Activated CD8-positive, alpha-beta memory T cell treated with anti-CD3 and anti-CD28 coated beads, Interleukin-2, amount 10 ng/mL, durations not matched to agents 7 days and 5 days (primary cell): ENCODE data around the gene NARS2. TPM values are rescaled to one million over a fixed set of nuclear protein-coding genes. Genes with fewer than 3 reads are reported as not detected.
A peak's percentile ranks its signal among the peaks of the same experiment; 100 is the strongest.

Source experiments
- ATAC-seq: fragments of 150-1000 bp; cut with Tn5 transposase; one replicate; pipeline ENCODE4 v1.10.0; 2021; ENCODE audit warnings: moderate library complexity
- CTCF ChIA-PET: fragments of 350-600 bp; sonication (Branson Sonifier 250); formaldehyde crosslinking; loops from one replicate; lab custom pipeline; 2021; ENCODE audit warnings: antibody characterized with exemption; lab: Charles Lee
- DNase-seq: peaks from one replicate; pipeline ENCODE4 v3.0.0-alpha.2; 2020
- H3K27ac Mint-ChIP-seq: one replicate; pipeline ENCODE4 v1.8.0; 2021; ENCODE audit warnings: mild to moderate bottlenecking, mixed read lengths
- H3K27me3 Mint-ChIP-seq: one replicate; pipeline ENCODE4 v1.8.0; 2021; ENCODE audit warnings: mixed read lengths
- H3K36me3 Mint-ChIP-seq: one replicate; pipeline ENCODE4 v1.8.0; 2021; ENCODE audit warnings: mild to moderate bottlenecking, mixed read lengths
- H3K4me1 Mint-ChIP-seq: one replicate; pipeline ENCODE4 v1.8.0; 2021; ENCODE audit warnings: mixed read lengths
- H3K4me3 Mint-ChIP-seq: one replicate; pipeline ENCODE4 v1.8.0; 2021; ENCODE audit warnings: mild to moderate bottlenecking, moderate library complexity, mixed read lengths
- H3K9me3 Mint-ChIP-seq: one replicate; pipeline ENCODE4 v1.8.0; 2022; ENCODE audit warnings: low read depth, mixed read lengths
- total RNA-seq, 2 experiments: library from RNA; stranded (reverse); gene quantifications; one replicate each; pipeline ENCODE4 v1.2.3, GENCODE V29; 2021

Gene NARS2
- total RNA-seq, 2 experiments from 2014 or later = 20.0 TPM

DNA sequence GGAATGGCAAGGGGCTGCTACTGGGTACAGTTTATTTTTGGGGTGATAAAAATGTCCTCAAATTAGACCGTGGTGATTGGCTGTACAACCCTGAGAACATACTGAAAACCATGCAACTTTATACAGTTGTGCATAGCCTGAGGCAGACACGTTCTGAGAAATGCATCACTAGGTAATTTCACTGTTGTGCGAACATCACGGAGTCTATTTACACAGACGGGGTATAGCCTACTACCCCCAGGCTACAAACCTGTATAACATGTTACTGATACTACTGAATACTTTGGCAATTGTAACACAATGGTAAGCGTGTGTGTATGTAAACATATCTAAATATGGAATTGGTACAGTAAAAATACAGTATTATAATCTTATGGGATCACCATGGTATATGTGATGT lies 23.6 kb downstream of the NARS2 start:
- Mint-ChIP-seq H3K4me3 (no peak overlapping the region), H3K4me1 (peaks cover 20% of the 10 kb centered on the region), H3K9me3 (no peaks in the 10 kb centered on the region), H3K27me3 (no peaks in the 10 kb centered on the region), H3K36me3 (peaks cover 25% of the 10 kb centered on the region), H3K27ac (no peak overlapping the region)
- DNase-seq = no peak
- CTCF ChIA-PET = interaction anchor here (1.0 kb wide), 1 partner anchor 13 kb away, joined by 3 read pairs; no protein-coding TSS in a partner anchor
- ATAC-seq = no peak

DNA sequence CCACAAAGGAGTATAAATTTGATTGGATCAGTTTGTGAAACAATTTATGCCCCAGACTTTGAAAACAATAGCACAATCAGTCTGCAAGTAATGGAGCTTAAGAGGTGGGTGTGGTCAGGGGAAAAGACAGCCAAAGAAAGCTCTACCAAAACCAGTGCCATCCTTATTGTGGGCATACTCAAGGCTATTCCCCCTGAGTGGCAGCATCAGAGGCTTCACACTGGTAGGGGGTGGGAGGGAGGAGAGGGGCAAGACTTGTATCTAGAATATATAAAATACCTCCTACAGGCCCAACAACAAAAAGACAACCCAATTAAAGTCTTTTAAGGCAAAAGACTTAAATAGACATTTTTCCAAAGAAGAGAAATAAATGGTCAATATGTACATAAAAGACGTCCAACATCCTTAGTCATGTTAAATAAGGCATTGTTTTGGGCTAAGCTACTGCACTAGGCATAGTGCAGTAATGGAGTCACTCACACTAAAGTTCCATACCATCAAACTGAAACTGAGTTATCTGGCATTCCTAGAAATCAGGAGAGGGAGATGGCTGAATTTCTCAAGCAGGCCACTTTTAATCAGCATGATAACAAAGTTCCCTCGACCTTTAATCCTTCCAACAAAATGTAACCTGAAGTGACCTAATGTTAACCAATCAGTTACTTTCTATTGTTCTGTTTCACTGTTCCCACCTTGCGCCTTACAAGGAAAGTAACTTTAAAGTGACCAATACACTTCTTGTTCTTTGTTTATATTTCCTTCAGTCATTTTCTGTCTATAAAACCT lies 24.8 kb downstream of the NARS2 start:
- Mint-ChIP-seq H3K27me3 (no peaks in the 10 kb centered on the region), H3K4me3 (no peak overlapping the region)
- CTCF ChIA-PET = interaction anchor here (1.0 to 1.5 kb wide), 4 partner anchors 15 to 134 kb away, joined by 3 to 5 read pairs (median 3); no protein-coding TSS in a partner anchor

DNA sequence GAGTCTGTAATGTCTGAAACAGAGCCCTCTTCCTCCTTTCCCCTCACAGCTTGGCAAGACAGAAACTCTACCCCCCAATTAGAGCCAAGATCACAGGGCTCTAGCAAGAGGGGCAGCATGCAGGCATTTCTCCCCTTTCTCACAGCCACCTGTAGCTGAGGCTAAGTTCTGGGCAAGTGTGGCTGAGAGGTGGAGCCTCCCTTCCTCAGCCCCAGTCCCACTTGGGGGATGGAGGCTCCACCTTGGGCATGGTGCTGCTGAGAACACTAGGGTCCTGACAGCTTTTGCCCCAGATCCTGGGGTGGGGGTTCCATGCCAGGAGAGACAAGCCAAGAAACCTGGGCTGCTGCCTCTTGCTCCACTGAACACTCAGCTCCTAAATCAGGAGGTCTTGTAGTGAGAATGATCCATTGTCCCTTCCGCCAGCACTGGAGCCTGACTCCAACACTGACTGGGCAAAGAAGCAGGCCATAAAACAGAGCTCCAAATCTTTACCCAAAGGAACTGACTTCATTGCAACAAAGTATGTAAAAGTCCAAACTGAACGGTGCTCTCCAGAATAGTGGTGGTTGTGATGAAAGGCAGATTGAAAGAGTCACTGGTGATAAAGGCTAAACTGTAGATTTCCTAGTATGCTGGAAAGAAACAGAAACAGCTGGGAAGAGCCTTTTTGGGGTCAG lies 25.6 kb downstream of the NARS2 start:
- no peaks in the 10 kb centered on the region for H3K27me3 Mint-ChIP-seq
- peaks cover 18% of the 10 kb centered on the region for H3K4me1 Mint-ChIP-seq
- CTCF ChIA-PET = interaction anchor here (1.1 to 1.5 kb wide), 4 partner anchors 16 to 133 kb away, joined by 3 to 5 read pairs (median 3); no protein-coding TSS in a partner anchor
- no peak overlapping the region for H3K4me3 Mint-ChIP-seq
- H3K27ac Mint-ChIP-seq = no peak overlapping the region
- H3K9me3 Mint-ChIP-seq = no peaks in the 10 kb centered on the region
- DNase-seq (no peak), ATAC-seq (no peak)
- peaks cover 16% of the 10 kb centered on the region for H3K36me3 Mint-ChIP-seq

More for the DNA sequence above, 24.8 kb downstream of the NARS2 start:
- H3K36me3 Mint-ChIP-seq = peaks cover 16% of the 10 kb centered on the region
- peaks cover 18% of the 10 kb centered on the region for H3K4me1 Mint-ChIP-seq
- ATAC-seq = no peak
- H3K9me3 Mint-ChIP-seq = no peaks in the 10 kb centered on the region
- DNase-seq = no peak
- H3K27ac Mint-ChIP-seq = no peak overlapping the region

DNA sequence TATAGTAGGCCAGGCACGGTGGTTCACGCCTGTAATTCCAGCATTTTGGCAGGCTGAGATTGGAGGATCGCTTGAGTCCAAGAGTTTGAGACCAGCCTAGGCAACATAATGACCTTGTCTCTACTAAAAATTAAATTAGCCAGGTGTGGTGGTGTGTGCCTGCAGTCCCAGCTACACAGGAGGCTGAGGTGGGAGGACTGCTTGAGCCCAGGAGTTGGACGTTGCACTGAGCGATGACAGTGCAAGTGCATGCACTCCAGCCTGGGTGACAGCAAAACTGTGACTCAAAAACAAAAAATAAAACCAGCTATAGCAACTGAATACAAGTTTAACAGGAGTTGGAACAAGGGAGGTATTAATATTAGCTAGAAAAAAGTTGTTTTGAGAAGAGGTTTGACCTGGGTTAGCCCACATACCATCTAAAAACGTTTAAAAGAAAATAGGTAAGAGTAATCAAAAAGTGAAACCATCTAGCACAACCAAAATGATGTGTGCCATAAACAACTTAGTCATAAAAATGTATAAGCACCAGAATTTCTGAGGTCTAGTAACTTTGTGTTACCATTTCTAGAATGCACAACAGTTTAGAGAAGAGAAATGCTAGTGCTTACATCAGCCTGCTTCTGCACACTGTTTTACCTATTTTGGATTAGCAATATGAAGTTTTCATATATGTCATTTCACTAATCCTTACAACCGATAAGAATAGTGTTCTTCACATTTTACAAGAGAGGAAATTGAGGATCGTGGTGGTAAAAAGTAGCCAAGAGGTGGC lies 26.5 kb downstream of the NARS2 start:
- H3K27me3 Mint-ChIP-seq = no peaks in the 10 kb centered on the region
- H3K36me3 Mint-ChIP-seq = peaks cover 19% of the 10 kb centered on the region
- DNase-seq (no peak), ATAC-seq (no peak)
- peaks cover 18% of the 10 kb centered on the region for H3K4me1 Mint-ChIP-seq
- CTCF ChIA-PET = interaction anchor here (1.2 to 1.5 kb wide), 2 partner anchors 119 to 132 kb away, joined by 3 read pairs; no protein-coding TSS in a partner anchor
- H3K27ac Mint-ChIP-seq = peak overlapping the region; percentile 60
- no peak overlapping the region for H3K4me3 Mint-ChIP-seq
- peaks cover 2% of the 10 kb centered on the region for H3K9me3 Mint-ChIP-seq

DNA sequence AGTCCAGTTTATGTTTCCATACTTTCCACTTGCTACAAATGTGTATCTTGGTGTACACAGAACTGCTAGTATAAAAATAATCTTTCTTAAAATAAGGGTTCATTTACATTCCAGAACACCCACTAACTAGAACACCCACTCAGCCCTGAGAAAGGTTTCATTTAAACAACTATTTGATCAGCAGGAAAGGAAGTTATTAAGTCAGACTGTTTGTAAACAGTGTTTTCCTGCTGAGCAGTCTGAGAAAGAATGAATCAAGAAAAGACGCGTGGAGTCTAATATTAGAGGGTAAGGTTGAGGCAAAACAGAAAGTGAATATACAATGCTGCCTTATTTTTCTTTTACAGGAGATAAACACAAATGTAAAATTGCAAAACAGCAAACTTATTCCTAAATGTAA lies 32.7 kb downstream of the NARS2 start:
- no peak overlapping the region for H3K4me3 Mint-ChIP-seq
- H3K9me3 Mint-ChIP-seq = peaks cover 2% of the 10 kb centered on the region
- CTCF ChIA-PET = no interaction called here
- DNase-seq (no peak), ATAC-seq (no peak)
- peaks cover 5% of the 10 kb centered on the region for H3K4me1 Mint-ChIP-seq
- peaks cover 16% of the 10 kb centered on the region for H3K36me3 Mint-ChIP-seq
- no peak overlapping the region for H3K27ac Mint-ChIP-seq
- no peaks in the 10 kb centered on the region for H3K27me3 Mint-ChIP-seq

DNA sequence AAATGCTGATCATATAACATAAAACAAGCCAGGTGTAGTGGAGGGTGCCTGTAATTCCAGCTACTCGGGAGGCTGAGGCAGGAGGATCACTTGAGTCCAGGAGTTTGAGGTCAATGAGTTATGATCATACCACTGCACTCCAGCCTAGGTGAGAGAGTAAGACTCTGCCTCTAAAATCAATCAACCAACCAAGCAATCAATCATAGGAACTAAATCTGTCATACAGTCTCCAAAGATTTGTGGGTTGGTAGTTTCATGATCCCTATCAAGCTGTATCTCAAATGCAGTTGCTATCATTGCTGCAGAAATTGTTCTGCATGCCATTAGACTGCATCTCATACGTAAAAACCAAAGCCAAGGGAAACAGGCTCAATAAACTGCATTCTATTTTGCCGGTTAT lies 33.1 kb downstream of the NARS2 start:
- H3K36me3 Mint-ChIP-seq = peaks cover 17% of the 10 kb centered on the region
- peaks cover 2% of the 10 kb centered on the region for H3K9me3 Mint-ChIP-seq
- H3K27ac Mint-ChIP-seq = no peak overlapping the region
- H3K4me1 Mint-ChIP-seq = peaks cover 5% of the 10 kb centered on the region
- no peak overlapping the region for H3K4me3 Mint-ChIP-seq
- ATAC-seq = no peak
- CTCF ChIA-PET = interaction anchor here (1.0 to 1.8 kb wide), 3 partner anchors 23 to 33 kb away, joined by 3 to 6 read pairs (median 4); partner anchors contain the start of gene NARS2
- no peak for DNase-seq
- H3K27me3 Mint-ChIP-seq = no peaks in the 10 kb centered on the region

DNA sequence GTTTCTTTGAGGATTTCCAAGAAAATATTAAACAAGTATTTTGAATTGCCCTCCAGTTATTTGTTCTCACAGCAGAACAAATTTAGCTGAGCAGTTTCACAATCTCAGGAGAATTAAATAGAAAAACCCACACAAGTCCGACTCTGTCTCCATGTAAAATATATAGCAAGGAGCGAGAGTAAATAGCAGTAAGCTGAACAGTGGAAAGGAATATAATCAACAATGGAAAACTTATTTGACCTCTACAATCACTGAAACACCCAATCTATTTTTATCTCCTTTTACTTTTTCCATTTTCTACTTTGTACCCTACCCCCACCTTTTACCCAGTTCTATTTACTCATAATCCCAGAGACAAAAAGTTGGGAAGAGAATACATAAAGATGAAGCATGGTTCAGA lies 34.4 kb downstream of the NARS2 start:
- H3K4me1 Mint-ChIP-seq = peaks cover 5% of the 10 kb centered on the region
- H3K4me3 Mint-ChIP-seq = no peak overlapping the region
- peaks cover 17% of the 10 kb centered on the region for H3K36me3 Mint-ChIP-seq
- CTCF ChIA-PET = interaction anchor here (0.6 to 1.8 kb wide), 3 partner anchors 24 to 108 kb away, joined by 3 to 6 read pairs (median 4); no protein-coding TSS in a partner anchor
- peaks cover 2% of the 10 kb centered on the region for H3K9me3 Mint-ChIP-seq
- DNase-seq (no peak), ATAC-seq (no peak)
- no peak overlapping the region for H3K27ac Mint-ChIP-seq
- no peaks in the 10 kb centered on the region for H3K27me3 Mint-ChIP-seq

DNA sequence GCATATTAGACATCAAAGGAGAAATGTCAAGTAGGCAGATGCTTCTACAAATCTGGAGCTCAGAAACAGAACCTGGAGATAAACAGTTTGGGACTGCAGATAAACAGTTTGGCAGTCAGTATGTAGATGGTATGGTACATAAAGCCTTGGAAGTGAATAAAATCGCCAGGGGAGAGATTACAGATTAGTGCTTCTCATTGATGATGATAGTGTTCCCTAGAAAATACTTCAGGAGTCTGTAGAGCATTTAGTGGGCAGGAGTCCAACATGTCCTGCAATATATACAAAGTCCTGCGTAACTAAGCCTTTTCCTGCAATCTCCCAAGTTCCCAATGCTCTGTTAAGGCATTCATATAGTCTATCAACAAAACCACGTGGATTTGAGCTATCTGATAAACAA lies 35.2 kb downstream of the NARS2 start:
- H3K4me3 Mint-ChIP-seq = no peak overlapping the region
- DNase-seq (no peak), ATAC-seq (no peak)
- H3K27ac Mint-ChIP-seq = no peak overlapping the region
- H3K9me3 Mint-ChIP-seq = peaks cover 2% of the 10 kb centered on the region
- peaks cover 14% of the 10 kb centered on the region for H3K36me3 Mint-ChIP-seq
- CTCF ChIA-PET = no interaction called here
- no peaks in the 10 kb centered on the region for H3K27me3 Mint-ChIP-seq
- H3K4me1 Mint-ChIP-seq = peaks cover 5% of the 10 kb centered on the region

DNA sequence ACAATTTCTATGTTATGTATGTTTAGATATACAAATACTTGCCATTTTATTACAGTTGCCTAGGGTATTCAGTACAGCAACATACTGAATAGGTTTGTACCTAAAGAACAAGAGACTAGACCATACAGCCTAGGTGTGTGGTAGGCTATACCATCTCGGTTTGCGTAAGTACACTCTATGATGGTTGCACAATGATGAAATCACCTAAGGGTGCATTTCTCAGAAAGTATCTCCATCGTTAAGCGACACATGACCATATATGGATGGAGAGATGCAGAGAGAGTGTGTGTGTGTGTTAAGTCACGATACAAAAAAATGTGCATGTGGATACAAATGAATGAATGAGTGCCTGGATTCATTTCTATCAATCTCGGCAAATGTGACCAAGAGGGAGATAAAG lies 37.7 kb downstream of the NARS2 start:
- DNase-seq = no peak
- H3K4me1 Mint-ChIP-seq = no peaks in the 10 kb centered on the region
- CTCF ChIA-PET = no interaction called here
- H3K27me3 Mint-ChIP-seq = no peaks in the 10 kb centered on the region
- no peaks in the 10 kb centered on the region for H3K9me3 Mint-ChIP-seq
- H3K36me3 Mint-ChIP-seq = peaks cover 12% of the 10 kb centered on the region
- H3K4me3 Mint-ChIP-seq = no peak overlapping the region
- no peak overlapping the region for H3K27ac Mint-ChIP-seq
- ATAC-seq = no peak

DNA sequence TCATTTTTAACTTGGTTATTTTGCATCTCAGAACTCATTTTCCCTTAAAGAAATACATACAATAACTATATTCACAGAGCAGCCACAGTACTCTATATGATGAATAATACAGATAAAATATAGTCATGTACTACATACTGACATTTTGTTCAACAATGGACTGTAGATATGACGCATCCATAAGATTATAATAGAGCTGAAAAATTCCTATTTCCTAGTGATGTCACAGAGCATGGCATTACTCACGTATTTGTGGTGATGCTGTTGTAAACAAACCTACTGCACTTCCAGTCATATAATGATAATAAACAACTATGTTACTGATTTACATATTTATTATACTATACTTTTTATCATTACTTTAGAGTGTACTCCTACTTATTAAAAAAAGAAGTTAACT lies 38.7 kb downstream of the NARS2 start:
- no peak for ATAC-seq
- CTCF ChIA-PET = no interaction called here
- no peaks in the 10 kb centered on the region for H3K4me1 Mint-ChIP-seq
- H3K9me3 Mint-ChIP-seq = no peaks in the 10 kb centered on the region
- H3K27ac Mint-ChIP-seq = no peak overlapping the region
- DNase-seq = no peak
- no peak overlapping the region for H3K4me3 Mint-ChIP-seq
- H3K27me3 Mint-ChIP-seq = no peaks in the 10 kb centered on the region
- H3K36me3 Mint-ChIP-seq = peaks cover 10% of the 10 kb centered on the region

DNA sequence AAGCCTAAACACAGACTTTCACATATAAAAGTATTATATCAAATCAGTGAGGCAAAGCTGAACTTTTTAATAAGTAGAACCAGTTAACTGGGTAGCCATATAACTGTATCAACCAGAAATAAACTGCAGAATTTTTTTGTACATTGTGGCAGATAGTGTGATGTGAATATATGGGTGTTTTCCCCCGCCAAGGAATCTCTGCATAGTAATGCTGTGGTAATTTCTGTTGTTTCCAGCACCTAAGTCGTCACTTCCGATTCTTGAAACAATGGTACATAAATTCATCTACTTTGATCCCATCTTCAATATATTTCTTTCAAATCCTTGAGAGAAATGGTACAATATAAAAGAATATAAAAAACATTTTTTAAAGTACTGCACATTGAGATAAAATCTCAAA lies 39.6 kb downstream of the NARS2 start:
- H3K4me3 Mint-ChIP-seq = no peak overlapping the region
- no peaks in the 10 kb centered on the region for H3K9me3 Mint-ChIP-seq
- H3K36me3 Mint-ChIP-seq = peaks cover 10% of the 10 kb centered on the region
- no peaks in the 10 kb centered on the region for H3K4me1 Mint-ChIP-seq
- H3K27me3 Mint-ChIP-seq = no peaks in the 10 kb centered on the region
- ATAC-seq (no peak), DNase-seq (no peak)
- CTCF ChIA-PET = no interaction called here
- no peak overlapping the region for H3K27ac Mint-ChIP-seq

DNA sequence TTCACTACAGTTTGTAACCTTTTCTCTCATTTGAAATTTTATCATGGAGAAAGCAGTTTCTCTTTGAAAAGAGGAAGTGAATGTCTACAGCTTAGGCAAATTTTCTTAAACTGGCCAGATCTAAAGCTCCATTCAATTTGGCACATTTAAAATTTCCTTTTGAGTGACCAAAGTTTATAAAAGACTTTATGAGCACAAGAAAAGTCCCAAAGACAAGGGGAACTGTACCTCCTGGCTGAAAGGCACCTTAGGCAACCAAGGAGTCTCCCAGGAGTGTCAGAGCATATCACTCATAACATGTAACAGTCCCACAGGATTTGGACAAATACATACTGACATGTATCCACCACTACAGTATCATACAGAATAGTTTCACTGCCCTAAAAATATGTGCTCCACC lies 41.3 kb downstream of the NARS2 start:
- Mint-ChIP-seq H3K27ac (no peak overlapping the region), H3K4me3 (no peak overlapping the region), H3K4me1 (no peaks in the 10 kb centered on the region), H3K9me3 (no peaks in the 10 kb centered on the region), H3K36me3 (peaks cover 8% of the 10 kb centered on the region), H3K27me3 (no peaks in the 10 kb centered on the region)
- ATAC-seq (no peak), DNase-seq (no peak)
- CTCF ChIA-PET = interaction anchor here (1.4 kb wide), 1 partner anchor 31 kb away, joined by 3 read pairs; no protein-coding TSS in a partner anchor

DNA sequence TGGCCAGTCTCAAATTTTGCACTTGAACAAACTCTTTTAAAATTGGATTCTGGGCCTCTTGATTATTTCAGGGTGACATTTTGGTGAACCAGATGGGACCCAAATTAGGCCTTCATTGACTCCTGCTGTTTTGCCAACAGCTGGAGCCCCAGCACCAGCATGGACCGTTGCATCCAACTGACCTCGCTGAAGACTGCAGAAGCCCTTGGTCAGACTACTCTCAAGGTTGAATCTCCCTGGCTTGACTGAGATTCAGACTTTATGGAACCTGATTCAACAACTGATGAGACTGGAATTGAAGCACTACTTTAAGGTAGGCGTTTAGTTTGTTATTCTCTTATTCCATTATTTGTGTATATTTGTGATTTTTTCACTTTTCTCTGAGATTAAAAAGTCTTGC lies 41.7 kb downstream of the NARS2 start:
- CTCF ChIA-PET = interaction anchor here (1.4 kb wide), 1 partner anchor 31 kb away, joined by 3 read pairs; no protein-coding TSS in a partner anchor
- DNase-seq (no peak), ATAC-seq (no peak)
- no peaks in the 10 kb centered on the region for H3K4me1 Mint-ChIP-seq
- H3K27ac Mint-ChIP-seq = no peak overlapping the region
- no peak overlapping the region for H3K4me3 Mint-ChIP-seq
- no peaks in the 10 kb centered on the region for H3K9me3 Mint-ChIP-seq
- peaks cover 7% of the 10 kb centered on the region for H3K36me3 Mint-ChIP-seq
- H3K27me3 Mint-ChIP-seq = no peaks in the 10 kb centered on the region
